A549 (cell line): Measurements from ENCODE around the gene RGS17. TPM values are rescaled to one million over a fixed set of nuclear protein-coding genes. Genes with fewer than 3 reads are reported as not detected.

Experiments used
- ATAC-seq, 2 experiments: fragments of 200-7000 bp in 1 of 2; fragments of >200 bp in 1 of 2; cut with Nextera tagmentation in 1 of 2; cut with Tn5 transposase in 1 of 2; 3 replicates each; pipeline versions ENCODE4 v1.8.0 to v1.9.1; 2018 to 2020; ENCODE audit warnings: mild to moderate bottlenecking in 1 of 2, moderate library complexity in 1 of 2
- CTCF ChIA-PET: fragments of 300-600 bp; sonication (Branson Sonifier 250); formaldehyde crosslinking; extraction: SDS; loops from one replicate; lab custom pipeline; 2021; ENCODE audit warnings: antibody characterized with exemption, inconsistent platforms; lab: Yijun Ruan, JAX
- POLR2A ChIA-PET: fragments of 350-600 bp; formaldehyde crosslinking; extraction: SDS; loops from one replicate; lab custom pipeline; 2021; ENCODE audit warnings: antibody characterized with exemption, inconsistent platforms; lab: Yijun Ruan, JAX
- DNase-seq, 2 experiments: peaks; one replicate each; pipeline versions ENCODE4 v3.0.0 to v3.0.0-alpha.2; 2011 to 2016; ENCODE audit warnings: low read depth in 1 of 2, low spot score in 1 of 2
- FAIRE-seq: peaks from 2 replicates; lab custom pipeline; 2011; peaks lifted over from hg19 to GRCh38; lab: Jason Lieb, UNC
- H3K27ac ChIP-seq, 2 experiments: fragments of >200 bp; sonication (Bioruptor Twin); formaldehyde crosslinking; 3 replicates each; pipeline ENCODE4 v1.5.1; 2016 to 2017
- H3K4me1 ChIP-seq: fragments of >200 bp; sonication (Bioruptor Twin); formaldehyde crosslinking; 3 replicates; pipeline ENCODE4 v1.6.1; 2016
- H3K4me2 ChIP-seq: fragments of >200 bp; sonication (Bioruptor Twin); formaldehyde crosslinking; 3 replicates; pipeline ENCODE4 v1.6.1; 2016
- H3K4me3 ChIP-seq: fragments of >200 bp; sonication (Bioruptor Twin); formaldehyde crosslinking; 3 replicates; pipeline ENCODE4 v1.5.1; 2016
- H3K9me3 ChIP-seq: fragments of >200 bp; sonication (Bioruptor Twin); formaldehyde crosslinking; 3 replicates; pipeline ENCODE4 v1.6.1; 2016
- CBX2 ChIP-seq: fragments of 200-600 bp; sonication (generic); IDR thresholded peaks from 2 replicates; pipeline ENCODE4 v1.6.1; 2016; ENCODE audit warnings: low read depth, mild to moderate bottlenecking, borderline replicate concordance
- EHF ChIP-seq: fragments of 250-450 bp; sonication (Bioruptor Pico); IDR thresholded peaks from 2 replicates; pipeline ENCODE4 v1.5.0; 2020; ENCODE audit warnings: mild to moderate bottlenecking
- ESRRA ChIP-seq: fragments of 150-350 bp; IDR thresholded peaks from 2 replicates; pipeline ENCODE4 v1.6.1; 2014; ENCODE audit warnings: mild to moderate bottlenecking, low read length, borderline replicate concordance
- FOSL2 ChIP-seq, 2 experiments: fragments of 450-650 bp in 1 of 2; fragments of >200 bp in 1 of 2; sonication (Bioruptor Twin) in 1 of 2; formaldehyde crosslinking; IDR thresholded peaks; 2 replicates each; pipeline versions ENCODE4 v1.5.0 to v1.6.1; 2016 to 2020; ENCODE audit warnings: mild to moderate bottlenecking in 1 of 2, moderate library complexity in 1 of 2
- GATA3 ChIP-seq: IDR thresholded peaks from 2 replicates; pipeline ENCODE4 v1.6.1; 2012; ENCODE audit warnings: borderline replicate concordance
- JUNB ChIP-seq: fragments of >200 bp; sonication (Bioruptor Twin); formaldehyde crosslinking; IDR thresholded peaks from 2 replicates; pipeline ENCODE4 v1.6.1; 2016
- KDM1A ChIP-seq: fragments of 200-600 bp; sonication (generic); IDR thresholded peaks from 2 replicates; pipeline ENCODE4 v1.6.1; 2016; ENCODE audit warnings: low read depth, mild to moderate bottlenecking
- MAFK ChIP-seq: fragments of 450-650 bp; IDR thresholded peaks from 2 replicates; pipeline ENCODE4 v1.6.1; 2014; ENCODE audit not compliant: partially characterized antibody
- MYC ChIP-seq: IDR thresholded peaks from 2 replicates; pipeline ENCODE4 v1.6.1; 2012; ENCODE audit warnings: mild to moderate bottlenecking, inconsistent platforms, low read length, improper control_type of control experiment, borderline replicate concordance
- NFE2L2 ChIP-seq: fragments of 150-350 bp; conservative IDR thresholded peaks from 2 replicates; pipeline ENCODE4 v1.6.1; 2014; ENCODE audit warnings: low read length
- NR3C1 ChIP-seq: fragments of >200 bp; sonication (Bioruptor Twin); formaldehyde crosslinking; IDR thresholded peaks from 3 replicates; pipeline ENCODE4 v1.6.1; 2017
- PHF8 ChIP-seq: fragments of 200-600 bp; sonication (generic); IDR thresholded peaks from 2 replicates; pipeline ENCODE4 v1.6.1; 2016; ENCODE audit warnings: low read depth, mild to moderate bottlenecking, antibody characterized with exemption, moderate library complexity, borderline replicate concordance
- POLR2A ChIP-seq: IDR thresholded peaks from 2 replicates; pipeline ENCODE4 v1.6.1; 2012; ENCODE audit warnings: mild to moderate bottlenecking, low read length
- RAD21 ChIP-seq, 2 experiments: fragments of >200 bp in 1 of 2; sonication (Bioruptor Twin) in 1 of 2; formaldehyde crosslinking in 1 of 2; IDR thresholded peaks in 1 of 2; conservative IDR thresholded peaks in 1 of 2; 2 replicates in 1 of 2; 3 replicates in 1 of 2; pipeline ENCODE4 v1.6.1; 2012 to 2018; ENCODE audit warnings: inconsistent platforms in 1 of 2
- RARB ChIP-seq: fragments of 250-450 bp; sonication (Bioruptor Pico); IDR thresholded peaks from 2 replicates; pipeline ENCODE4 v1.8.0; 2021; ENCODE audit warnings: mild to moderate bottlenecking, moderate library complexity
- SREBF2 ChIP-seq: fragments of 450-650 bp; IDR thresholded peaks from 2 replicates; pipeline ENCODE4 v1.6.1; 2014; ENCODE audit warnings: mild to moderate bottlenecking, moderate library complexity
- TP53 ChIP-seq: fragments of 250-450 bp; sonication (Bioruptor Pico); IDR thresholded peaks from 2 replicates; pipeline ENCODE4 v1.5.0; 2021; ENCODE audit warnings: mild to moderate bottlenecking, moderate library complexity
- ZNF302 ChIP-seq: fragments of 250-450 bp; sonication (Bioruptor Pico); IDR thresholded peaks from 2 replicates; pipeline ENCODE4 v1.9.0; 2021; ENCODE audit warnings: inconsistent platforms, mild to moderate bottlenecking, moderate library complexity
- WGBS: methylation state at CpG from one replicate; pipeline ENCODE4 v1.1.6; 2017; ENCODE audit errors: missing lambda C conversion rate; 5-methylcytosine and 5-hydroxymethylcytosine counted together
- polyA plus RNA-seq, 4 experiments: library from polyadenylated mRNA; depleted of rRNA in 3 of 4; stranded (reverse); fragments of >200 nt; fragmentation: RNase III in 1 of 4; extraction: RNeasy Plus Mini Kit Qiagen cat#74134 plus additional on column Dnase treatment in 1 of 4; gene quantifications; 2 replicates in 3 of 4; 3 replicates in 1 of 4; pipeline ENCODE4 v1.2.3, GENCODE V29; 2011 to 2017
- TF ChIP-seq, protein P1 (sequence below): fragments of 250-450 bp; sonication (Bioruptor Pico); IDR thresholded peaks from 2 replicates; pipeline ENCODE4 v1.5.0; 2021; ENCODE audit warnings: mild to moderate bottlenecking, moderate library complexity, borderline replicate concordance
- TF ChIP-seq, protein P2 (sequence below): fragments of 200-600 bp; sonication (generic); IDR thresholded peaks from 2 replicates; pipeline ENCODE4 v1.6.1; 2016; ENCODE audit warnings: antibody characterized with exemption, mild to moderate bottlenecking, moderate library complexity
- TF ChIP-seq, protein P3 (sequence below): fragments of 250-450 bp; sonication (Bioruptor Pico); IDR thresholded peaks from 2 replicates; pipeline ENCODE4 v1.5.0; 2020; ENCODE audit warnings: low read depth, mild to moderate bottlenecking, moderate library complexity
- TF ChIP-seq, protein P4 (sequence below): fragments of 450-650 bp; IDR thresholded peaks from 2 replicates; pipeline ENCODE4 v1.6.1; 2014; ENCODE audit warnings: antibody characterized with exemption
- TF ChIP-seq, protein P5 (sequence below): fragments of >200 bp; sonication (Bioruptor Twin); formaldehyde crosslinking; IDR thresholded peaks from 3 replicates; pipeline ENCODE4 v1.6.1; 2016

Gene RGS17
- polyA plus RNA-seq, 2 of the 4 experiments (the other 2 are of a cell fraction), result 3.2 to 9.8 TPM

DNA sequence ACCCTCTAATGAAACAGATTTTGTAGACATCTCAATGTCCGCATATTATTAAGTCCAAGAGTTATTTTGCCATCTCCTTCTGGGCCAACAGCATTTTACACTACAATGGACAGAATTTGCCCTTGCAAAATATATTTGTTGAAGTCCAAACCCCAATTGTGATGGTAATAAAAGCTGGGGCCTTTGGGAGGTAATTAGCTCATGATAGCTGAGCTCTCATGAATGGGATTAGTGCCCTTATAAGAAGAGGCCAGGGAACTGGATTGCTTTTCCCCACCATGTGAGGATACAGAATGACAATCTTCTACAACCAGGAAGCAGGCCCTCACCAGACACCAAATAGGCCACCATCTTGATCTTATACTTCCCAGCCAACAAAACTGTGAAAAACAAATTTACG, 83.7 kb downstream of the RGS17 start:
- Histone ChIP-seq H3K9me3 (no peaks in the 10 kb centered on the region), H3K4me2 (no peak overlapping the region), H3K27ac (no peak overlapping the region)
- ChIA-PET POLR2A (no interaction called here), CTCF (interaction anchor here (0.6 kb wide), 1 partner anchor 265 kb away, joined by 4 read pairs; no protein-coding TSS in a partner anchor)
- no peak for FAIRE-seq
- TF ChIP-seq, protein P1, sequence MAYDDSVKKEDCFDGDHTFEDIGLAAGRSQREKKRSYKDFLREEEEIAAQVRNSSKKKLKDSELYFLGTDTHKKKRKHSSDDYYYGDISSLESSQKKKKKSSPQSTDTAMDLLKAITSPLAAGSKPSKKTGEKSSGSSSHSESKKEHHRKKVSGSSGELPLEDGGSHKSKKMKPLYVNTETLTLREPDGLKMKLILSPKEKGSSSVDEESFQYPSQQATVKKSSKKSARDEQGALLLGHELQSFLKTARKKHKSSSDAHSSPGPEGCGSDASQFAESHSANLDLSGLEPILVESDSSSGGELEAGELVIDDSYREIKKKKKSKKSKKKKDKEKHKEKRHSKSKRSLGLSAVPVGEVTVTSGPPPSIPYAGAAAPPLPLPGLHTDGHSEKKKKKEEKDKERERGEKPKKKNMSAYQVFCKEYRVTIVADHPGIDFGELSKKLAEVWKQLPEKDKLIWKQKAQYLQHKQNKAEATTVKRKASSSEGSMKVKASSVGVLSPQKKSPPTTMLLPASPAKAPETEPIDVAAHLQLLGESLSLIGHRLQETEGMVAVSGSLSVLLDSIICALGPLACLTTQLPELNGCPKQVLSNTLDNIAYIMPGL (CRISPR knock-in tag), result no peak
- TF ChIP-seq ESRRA (no peak), KDM1A (no peak), PHF8 (no peak), CBX2 (no peak), SREBF2 (no peak), ZNF302 (no peak), EHF (CRISPR knock-in tag) (no peak), RARB (no peak), POLR2A (no peak), TP53 (CRISPR knock-in tag) (no peak)
- TF ChIP-seq, protein P2, sequence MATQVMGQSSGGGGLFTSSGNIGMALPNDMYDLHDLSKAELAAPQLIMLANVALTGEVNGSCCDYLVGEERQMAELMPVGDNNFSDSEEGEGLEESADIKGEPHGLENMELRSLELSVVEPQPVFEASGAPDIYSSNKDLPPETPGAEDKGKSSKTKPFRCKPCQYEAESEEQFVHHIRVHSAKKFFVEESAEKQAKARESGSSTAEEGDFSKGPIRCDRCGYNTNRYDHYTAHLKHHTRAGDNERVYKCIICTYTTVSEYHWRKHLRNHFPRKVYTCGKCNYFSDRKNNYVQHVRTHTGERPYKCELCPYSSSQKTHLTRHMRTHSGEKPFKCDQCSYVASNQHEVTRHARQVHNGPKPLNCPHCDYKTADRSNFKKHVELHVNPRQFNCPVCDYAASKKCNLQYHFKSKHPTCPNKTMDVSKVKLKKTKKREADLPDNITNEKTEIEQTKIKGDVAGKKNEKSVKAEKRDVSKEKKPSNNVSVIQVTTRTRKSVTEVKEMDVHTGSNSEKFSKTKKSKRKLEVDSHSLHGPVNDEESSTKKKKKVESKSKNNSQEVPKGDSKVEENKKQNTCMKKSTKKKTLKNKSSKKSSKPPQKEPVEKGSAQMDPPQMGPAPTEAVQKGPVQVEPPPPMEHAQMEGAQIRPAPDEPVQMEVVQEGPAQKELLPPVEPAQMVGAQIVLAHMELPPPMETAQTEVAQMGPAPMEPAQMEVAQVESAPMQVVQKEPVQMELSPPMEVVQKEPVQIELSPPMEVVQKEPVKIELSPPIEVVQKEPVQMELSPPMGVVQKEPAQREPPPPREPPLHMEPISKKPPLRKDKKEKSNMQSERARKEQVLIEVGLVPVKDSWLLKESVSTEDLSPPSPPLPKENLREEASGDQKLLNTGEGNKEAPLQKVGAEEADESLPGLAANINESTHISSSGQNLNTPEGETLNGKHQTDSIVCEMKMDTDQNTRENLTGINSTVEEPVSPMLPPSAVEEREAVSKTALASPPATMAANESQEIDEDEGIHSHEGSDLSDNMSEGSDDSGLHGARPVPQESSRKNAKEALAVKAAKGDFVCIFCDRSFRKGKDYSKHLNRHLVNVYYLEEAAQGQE, result no peak
- TF ChIP-seq, protein P3, sequence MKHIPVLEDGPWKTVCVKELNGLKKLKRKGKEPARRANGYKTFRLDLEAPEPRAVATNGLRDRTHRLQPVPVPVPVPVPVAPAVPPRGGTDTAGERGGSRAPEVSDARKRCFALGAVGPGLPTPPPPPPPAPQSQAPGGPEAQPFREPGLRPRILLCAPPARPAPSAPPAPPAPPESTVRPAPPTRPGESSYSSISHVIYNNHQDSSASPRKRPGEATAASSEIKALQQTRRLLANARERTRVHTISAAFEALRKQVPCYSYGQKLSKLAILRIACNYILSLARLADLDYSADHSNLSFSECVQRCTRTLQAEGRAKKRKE (CRISPR knock-in tag), result no peak
- TF ChIP-seq, all 56 proteins: peak for 0
- DNase-seq, result no peak
- 78% methylated on average over 2 of the region's 2 CpGs for WGBS
- H3K4me1 ChIP-seq, result no peaks in the 10 kb centered on the region
- no peak for ATAC-seq
- no peak overlapping the region for H3K4me3 ChIP-seq

DNA sequence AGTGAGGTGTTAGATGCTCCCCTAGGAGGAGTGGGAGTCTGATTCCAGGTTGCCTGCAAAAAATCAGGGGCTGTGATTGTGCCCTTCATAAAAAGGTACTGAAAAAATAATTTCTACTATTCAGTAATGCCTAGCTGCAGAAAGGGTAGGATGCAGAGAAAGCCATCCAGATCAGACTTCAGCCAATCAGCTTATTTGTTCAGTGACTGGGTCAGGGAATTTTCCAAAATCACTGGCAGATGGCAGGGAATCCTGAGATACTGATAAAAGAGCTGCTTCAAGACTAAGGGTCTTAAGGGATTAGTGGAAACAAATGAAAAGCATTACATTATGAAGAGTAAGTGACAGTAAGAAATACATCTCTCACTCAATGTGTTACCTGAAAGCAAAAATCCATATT, 85.8 kb downstream of the RGS17 start:
- Histone ChIP-seq H3K9me3 (no peaks in the 10 kb centered on the region), H3K4me3 (no peak overlapping the region), H3K4me1 (no peaks in the 10 kb centered on the region), H3K27ac (no peak overlapping the region), H3K4me2 (no peak overlapping the region)
- POLR2A ChIA-PET, result no interaction called here
- FAIRE-seq, result no peak
- TF ChIP-seq, protein P4, sequence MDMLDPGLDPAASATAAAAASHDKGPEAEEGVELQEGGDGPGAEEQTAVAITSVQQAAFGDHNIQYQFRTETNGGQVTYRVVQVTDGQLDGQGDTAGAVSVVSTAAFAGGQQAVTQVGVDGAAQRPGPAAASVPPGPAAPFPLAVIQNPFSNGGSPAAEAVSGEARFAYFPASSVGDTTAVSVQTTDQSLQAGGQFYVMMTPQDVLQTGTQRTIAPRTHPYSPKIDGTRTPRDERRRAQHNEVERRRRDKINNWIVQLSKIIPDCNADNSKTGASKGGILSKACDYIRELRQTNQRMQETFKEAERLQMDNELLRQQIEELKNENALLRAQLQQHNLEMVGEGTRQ, result no peak
- no peak for TF ChIP-seq MAFK
- TF ChIP-seq RAD21 (conservative IDR thresholded peaks at IDR 0.05 in 1 of 2, IDR thresholded peaks at IDR 0.05 in 1 of 2), result no peak
- ATAC-seq, result no peak
- no peak for DNase-seq
- CTCF ChIA-PET, result interaction anchor here (1.4 kb wide), 1 partner anchor 12 kb away, joined by 3 read pairs; no protein-coding TSS in a partner anchor

DNA sequence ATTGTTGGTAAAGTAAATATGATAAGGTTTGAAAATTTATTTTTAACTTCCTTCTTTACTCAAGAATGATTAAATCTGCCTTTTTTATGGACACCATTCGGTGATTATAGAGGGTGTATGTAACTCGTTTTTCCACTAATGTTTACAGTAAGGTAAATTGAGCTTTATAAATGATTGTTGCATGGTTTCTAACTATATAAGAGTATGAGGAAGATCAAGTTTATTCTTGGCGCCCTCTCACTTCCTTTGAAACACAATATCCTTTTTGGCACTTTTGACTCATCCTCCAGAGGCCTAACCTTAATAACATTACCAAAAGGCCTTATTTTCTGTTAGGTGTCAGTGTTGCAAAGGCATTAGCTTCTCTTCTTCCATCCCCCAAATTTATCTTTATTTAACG, 86.8 kb downstream of the RGS17 start:
- DNase-seq, result no peak
- no peak for FAIRE-seq
- ATAC-seq, result no peak
- H3K27ac ChIP-seq, result no peak overlapping the region
- 80% methylated on average over 4 of the region's 4 CpGs for WGBS
- no peak overlapping the region for H3K4me3 ChIP-seq
- ChIA-PET CTCF (no interaction called here), POLR2A (no interaction called here)
- no peak for TF ChIP-seq MYC
- no peak for TF ChIP-seq NR3C1
- TF ChIP-seq, protein P5, sequence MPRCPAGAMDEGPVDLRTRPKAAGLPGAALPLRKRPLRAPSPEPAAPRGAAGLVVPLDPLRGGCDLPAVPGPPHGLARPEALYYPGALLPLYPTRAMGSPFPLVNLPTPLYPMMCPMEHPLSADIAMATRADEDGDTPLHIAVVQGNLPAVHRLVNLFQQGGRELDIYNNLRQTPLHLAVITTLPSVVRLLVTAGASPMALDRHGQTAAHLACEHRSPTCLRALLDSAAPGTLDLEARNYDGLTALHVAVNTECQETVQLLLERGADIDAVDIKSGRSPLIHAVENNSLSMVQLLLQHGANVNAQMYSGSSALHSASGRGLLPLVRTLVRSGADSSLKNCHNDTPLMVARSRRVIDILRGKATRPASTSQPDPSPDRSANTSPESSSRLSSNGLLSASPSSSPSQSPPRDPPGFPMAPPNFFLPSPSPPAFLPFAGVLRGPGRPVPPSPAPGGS, result no peak
- TF ChIP-seq FOSL2 (IDR thresholded peaks at IDR 0.05), result no peak
- no peak for TF ChIP-seq FOSL2 (CRISPR knock-in tag; IDR thresholded peaks at IDR 0.05)
- no peak for TF ChIP-seq NFE2L2
- TF ChIP-seq GATA3, result no peak
- TF ChIP-seq JUNB, result no peak
- H3K4me2 ChIP-seq, result no peak overlapping the region
- H3K4me1 ChIP-seq, result no peaks in the 10 kb centered on the region
- no peaks in the 10 kb centered on the region for H3K9me3 ChIP-seq
